ENCODE data around the gene NKIRAS1.
"Not testable (repeated sequence)": the region's sequence is repeated elsewhere in the genome, so short reads cannot be mapped to it uniquely, and the experiment has no call there.

NKIRAS1 gene

GRCh38 chr3:23895181-23895580 is 21.6 kb downstream of the NKIRAS1 start:
- DNase-seq = no peak

DNA sequence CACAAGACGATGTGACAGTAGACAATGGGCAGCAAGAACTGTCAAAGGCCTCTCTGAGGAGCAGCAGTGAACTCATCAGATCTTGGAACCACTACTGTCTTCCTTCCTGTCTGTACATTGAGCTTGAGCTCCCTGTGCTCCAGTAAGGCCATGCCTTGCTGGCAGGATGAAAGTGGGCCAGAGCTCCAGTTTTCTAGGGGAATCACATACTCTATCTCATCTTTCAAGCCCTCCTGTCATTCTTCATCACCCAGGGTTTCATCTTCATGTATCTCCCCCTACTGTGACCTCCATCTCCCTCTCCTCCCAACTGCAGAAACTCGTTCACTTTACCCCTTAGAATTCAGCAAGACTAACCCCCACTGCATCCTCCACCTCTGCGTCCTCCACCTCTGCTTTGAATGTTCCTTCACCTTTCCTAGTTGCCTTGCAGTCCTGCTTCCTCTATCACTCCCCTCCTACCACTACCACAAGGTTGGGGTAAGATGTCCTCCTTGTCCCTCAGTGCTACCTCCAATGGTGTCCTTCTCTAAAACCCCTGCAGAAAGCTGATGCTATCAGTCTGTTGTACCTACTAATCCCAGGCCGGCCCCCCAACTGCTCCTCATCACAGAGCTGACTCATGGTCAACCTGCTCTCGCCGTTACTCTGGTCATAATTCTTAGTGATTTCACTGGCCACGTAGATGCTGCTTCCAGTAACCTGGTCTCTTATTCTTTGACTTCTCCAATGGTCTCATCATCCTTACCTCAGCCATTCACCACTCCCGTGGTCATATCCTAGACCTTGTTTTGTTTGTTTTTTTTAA is 22.3 kb downstream of the NKIRAS1 start:
- DNase-seq = no peak

DNA sequence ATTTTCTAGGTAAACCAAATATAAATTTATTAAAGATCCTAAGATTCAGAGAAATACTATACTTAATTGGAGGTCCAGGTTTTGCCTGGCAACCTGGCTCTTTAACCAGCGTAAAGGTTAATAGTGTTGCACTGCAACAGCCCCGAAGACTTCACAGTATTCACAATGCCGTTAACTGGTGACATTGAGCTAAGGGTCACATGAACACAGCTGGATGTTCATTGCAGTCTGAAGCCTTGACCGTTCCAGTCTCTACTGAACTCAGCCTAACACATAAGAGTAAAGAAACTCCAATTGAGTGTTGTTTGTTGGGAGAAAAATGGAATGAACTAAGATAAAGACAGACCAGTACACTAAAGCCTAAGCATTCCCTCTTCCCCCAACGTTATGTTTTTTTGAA is 26.8 kb downstream of the NKIRAS1 start:
- DNase-seq = no peak

GRCh38 chr3:23889386-23889785 is 27.4 kb downstream of the NKIRAS1 start:
- no peak for DNase-seq

- no peak for DNase-seq
Measured at GRCh38 chr3:23888617-23889228, 28.1 kb downstream of the NKIRAS1 start.

DNA sequence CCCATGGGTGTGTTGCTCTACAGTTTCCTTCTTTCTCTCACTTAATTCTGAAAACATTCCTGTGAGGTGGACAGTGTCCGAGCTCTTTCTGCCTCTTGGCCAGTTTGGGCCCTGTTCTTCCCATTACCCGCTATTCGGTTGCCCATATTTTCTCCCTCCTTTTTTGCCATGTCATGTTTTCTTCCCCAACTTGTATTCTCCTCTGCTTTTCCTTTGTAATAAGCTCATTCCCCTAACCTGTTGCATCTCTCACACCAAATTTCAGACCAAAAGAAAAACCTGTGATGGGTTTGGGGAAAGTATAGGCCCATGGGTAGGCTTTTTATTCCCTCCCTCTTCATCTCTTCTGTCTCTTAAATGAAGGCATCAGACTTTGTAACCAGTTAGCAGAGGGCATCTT is 30.5 kb downstream of the NKIRAS1 start:
- DNase-seq = no peak

GRCh38 chr3:23885210-23885609 is 31.6 kb downstream of the NKIRAS1 start:
- DNase-seq = no peak

DNA sequence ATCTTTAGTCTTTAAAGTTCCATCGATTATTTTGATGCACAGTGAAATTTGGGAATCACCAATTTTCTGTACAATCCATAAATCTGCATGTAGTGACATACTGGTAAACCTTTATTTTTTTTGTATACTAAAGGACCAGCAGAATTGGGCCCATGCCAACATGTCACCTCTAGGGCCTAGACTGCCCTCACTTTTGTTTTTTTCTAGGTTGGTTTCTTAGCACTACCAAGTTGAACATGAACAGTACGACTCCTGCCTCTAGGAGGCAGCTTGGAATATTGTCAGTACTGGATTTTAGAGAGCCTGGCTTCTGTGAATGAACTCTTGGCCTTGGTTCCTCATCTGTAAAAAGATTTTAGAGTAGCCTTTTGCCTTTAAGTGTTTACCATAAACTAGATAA is 32.3 kb downstream of the NKIRAS1 start:
- no peak for DNase-seq

DNA sequence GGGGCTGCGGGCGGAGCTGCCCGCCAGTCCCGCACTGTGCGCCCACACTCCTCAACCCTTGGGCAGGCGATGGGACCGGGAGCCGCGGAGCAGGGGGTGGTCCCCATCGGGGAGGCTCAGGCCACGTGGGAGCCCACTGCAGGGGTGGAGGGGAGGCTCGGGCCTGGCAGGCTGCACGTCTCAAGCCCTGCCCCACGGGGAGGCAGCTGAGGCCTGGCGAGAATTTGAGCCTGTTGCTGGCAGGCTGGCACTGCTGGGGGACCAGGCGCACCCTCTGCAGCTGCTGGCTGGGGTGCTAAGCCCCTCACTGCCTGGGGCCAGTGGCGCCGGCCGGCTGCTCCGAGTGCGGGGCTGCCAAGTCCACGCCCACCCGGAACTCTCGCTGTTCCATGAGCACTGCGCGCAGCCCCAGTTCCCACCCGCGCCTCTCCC is 34.3 kb downstream of the NKIRAS1 start:
- no peak for DNase-seq

GRCh38 chr3:23881993-23882392 is 34.8 kb downstream of the NKIRAS1 start:
- not testable (repeated sequence) for DNase-seq

DNA sequence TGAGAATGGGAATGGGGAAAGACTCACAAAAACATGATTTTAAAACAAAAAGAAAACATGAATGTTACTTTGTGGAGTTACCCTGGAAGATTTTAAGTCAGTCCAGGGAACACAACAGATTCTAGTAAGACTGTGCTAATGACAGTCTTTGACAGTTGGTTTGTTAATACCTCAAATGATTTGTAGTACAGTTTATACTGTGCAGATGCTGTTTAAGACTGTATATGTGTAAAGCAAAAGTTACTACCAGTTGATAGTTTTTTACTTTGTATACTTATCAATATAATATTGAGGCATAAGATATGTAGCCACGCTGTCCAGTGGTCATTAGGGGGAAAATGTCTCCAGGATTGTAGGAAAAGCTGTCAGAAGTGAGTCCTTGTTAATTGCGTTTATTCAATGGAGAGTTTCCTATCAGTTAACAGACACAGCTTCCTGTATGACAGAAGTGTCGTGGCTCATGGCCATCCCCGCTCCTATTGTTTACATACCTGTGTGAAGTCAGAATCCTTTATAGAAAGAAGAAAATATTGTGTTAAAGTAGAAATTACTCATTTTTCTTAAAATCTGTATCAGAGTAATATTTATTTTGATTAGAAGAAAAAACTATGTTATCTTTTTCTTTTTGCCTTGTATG is 36.0 kb downstream of the NKIRAS1 start:
- DNase-seq = no peak

- no peak for DNase-seq
Measured at GRCh38 chr3:23879485-23879884, 37.3 kb downstream of the NKIRAS1 start.

DNA sequence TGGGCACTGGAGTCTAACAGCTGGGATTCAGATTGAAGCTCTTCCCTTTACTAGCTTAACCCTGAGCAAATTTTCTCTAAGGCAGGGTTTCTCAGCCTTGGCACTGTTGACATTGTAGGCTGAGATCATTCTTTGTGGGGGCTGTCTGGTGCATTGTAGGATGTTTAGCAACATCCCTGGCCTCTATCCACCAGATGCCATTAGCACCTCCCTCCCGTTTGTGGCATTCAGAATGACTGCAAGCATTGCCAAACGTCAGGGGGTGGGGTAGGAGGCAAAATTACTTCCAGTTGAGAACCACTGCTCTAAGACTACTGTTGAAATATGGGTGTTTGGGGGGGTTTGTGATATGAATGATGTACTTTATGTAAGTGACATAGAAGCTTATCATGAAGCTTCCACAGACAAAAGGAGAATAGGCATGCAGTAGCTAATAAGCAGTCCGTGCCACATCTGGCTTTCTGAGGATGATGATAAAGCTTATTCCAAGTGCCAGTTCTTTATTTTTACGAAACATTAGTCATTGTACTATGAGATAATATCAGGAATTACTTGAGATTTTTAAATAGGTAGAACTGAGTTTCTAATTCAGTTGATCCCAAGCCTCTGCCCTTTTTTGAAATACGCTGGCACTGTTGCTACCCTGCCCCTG is 39.3 kb downstream of the NKIRAS1 start:
- DNase-seq = no peak

- no peak for DNase-seq
Measured at GRCh38 chr3:23876923-23877322, 39.9 kb downstream of the NKIRAS1 start.

DNA sequence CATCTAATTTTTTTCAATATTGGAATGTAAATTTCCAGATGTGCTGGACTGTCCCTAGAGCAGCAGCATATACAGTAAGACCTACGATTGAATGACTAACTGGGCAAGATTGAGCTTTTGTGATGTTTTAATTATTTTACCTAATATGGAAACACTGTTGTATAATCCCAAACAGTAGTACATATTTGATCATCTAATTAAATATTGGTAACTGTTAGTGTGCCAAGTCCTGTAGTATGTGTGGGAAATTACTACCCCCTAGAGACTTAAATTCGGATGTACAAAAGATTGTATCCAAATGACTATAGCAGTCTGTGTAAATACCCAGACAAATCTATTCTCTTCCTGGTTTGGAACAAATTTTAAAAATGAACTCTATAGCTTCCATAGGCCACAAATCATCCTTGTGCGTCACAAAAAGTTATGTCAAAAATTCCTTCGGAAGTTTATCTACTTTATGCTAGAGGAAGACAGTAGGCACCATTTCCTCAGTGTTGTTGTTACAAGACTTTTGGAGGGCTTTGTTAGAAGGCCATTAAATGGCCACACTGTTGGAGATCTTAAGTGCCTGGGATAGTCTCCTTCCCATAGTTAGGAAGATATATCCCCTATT is 41.6 kb downstream of the NKIRAS1 start:
- no peak for DNase-seq

DNA sequence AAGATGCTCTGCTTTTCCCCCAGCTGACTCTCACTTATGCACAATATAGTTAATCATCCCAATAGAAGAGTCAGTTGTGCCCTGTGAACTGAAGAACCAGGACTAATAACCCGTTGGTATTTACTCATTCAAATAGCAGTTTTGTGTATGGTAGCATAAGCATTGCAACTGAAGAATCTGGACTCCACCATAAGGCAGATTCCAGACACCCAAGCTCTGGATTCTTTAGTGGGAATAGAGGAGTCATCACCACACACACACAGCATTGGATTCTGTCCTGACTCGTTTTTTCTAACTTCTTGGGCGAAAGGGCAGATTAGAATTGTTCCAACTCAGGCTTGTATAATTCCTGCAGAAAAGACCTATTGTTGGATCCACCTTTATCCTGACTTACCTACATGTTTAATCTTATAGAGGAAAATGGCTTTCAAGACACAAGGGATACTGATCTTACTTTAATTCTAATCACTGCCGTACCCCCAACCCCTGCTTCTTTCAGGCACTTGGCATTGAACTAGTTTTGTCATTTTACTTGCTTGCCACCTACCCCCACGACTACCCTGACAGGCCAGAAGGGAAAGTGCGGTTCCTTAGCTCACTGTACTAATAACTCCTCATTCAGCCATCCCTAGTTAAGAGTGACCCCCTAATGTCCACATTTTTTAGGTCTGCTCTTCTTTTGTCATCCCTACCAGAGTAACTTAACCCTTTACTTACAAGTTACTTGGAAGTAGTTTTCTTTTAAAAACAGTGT is 42.3 kb downstream of the NKIRAS1 start:
- DNase-seq = no peak

- no peak for DNase-seq
Measured at GRCh38 chr3:23873941-23874340, 42.8 kb downstream of the NKIRAS1 start.

- no peak for DNase-seq
Measured at GRCh38 chr3:23872330-23872729, 44.5 kb downstream of the NKIRAS1 start.

DNA sequence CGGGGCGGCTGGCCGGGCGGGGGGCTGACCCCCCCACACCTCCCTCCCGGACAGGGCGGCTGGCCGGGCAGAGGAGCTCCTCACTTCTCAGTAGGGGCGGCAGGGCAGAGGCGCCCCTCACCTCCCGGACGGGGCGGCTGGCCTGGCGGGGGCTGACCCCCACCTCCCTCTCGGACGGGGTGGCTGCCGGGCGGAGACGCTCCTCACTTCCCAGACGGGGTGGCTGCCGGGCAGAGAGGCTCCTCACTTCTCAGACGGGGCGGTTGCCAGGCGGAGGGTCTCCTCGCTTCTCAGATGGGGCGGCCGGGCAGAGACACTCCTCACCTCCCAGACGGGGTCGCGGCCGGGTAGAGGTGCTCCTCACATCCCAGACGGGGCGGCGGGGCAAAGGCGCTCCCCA is 45.4 kb downstream of the NKIRAS1 start:
- DNase-seq = not testable (repeated sequence)

GRCh38 chr3:23870663-23871043 is 46.1 kb downstream of the NKIRAS1 start:
- not testable (repeated sequence) for DNase-seq

DNA sequence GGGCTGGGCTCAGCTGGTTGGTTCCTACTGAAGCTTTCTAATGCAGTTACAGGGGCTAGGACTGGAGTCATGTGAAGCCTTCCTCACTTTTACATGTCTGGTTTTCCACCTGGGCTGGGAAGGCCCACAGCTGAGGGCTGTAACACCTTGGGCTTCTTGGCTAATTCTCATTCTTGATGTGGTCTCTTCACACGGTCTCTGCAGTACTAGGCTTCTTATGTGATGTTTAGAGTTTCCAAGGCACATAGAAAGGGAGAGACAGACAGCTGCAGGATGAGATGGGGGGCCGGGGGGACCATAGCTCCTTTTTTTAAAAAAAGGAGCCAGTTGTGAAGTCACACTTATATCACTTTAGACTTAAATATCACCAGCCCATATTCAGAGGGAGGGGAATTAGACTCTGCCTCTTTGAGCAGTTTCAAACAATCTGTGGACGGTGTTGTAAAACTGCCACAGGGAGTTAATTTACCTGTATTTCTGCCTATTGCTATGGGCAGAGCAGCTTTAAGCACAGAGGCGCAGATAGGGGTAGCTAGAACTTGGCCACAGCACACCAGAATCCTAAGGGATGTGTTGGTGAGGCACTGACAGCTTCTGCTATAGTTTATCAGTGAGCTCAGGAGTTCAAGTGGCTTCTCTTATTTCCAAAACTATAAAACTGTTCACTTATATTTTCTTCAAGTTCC is 46.7 kb downstream of the NKIRAS1 start:
- no peak for DNase-seq

GRCh38 chr3:23867838-23868237 is 49.0 kb downstream of the NKIRAS1 start:
- DNase-seq = no peak

Data from NCI-H1105 (cell line).